ENCODE results near the gene ABCD3.

Gene ABCD3

DNA sequence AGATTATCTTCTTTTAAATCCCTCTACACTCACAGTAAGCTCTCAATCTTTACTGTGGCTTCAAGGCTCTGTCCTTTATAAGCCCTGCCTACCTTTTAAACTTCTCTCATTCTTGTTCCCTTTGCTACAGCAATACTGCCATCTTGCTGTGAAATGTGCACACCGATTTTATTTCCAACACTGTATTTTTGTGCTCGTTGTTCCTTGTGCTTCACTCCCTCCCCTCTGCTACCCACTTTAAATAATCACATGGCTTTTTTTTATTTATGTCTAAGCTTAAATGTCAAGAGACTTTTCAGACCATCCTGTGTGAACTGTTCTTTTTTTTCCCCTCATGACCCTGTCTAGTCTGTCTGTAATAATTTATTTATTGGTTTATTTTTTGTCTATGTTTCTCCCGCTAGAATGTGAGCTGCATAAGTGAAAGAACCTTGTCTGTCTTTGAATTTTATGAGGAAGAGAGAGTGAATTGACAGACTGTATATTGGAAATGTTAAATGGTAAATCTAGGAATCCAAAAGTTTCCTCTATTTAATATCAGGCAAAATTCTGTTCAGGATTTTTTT, 45.7 kb downstream of the ABCD3 start:
- peak; percentile 6 for DNase-seq

DNA sequence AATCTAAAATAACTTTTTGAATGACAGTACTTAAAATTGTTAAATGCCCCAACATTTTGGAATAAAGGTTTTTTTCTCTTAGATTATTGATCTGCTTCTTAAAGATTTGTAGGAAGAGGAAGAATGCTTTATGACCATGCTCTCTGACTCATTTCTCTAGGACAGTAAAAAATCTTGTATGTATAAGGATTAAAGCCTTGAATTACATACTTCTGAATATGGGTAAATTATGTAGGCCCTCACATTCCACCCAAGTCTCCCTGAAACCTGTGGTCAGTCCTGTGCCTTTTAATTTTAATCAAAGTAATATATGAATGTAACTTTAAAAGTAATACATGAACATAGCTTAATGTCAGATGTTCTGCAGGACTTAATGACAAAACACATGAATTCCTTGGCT, 50.5 kb downstream of the ABCD3 start:
- no peak for DNase-seq

DNA sequence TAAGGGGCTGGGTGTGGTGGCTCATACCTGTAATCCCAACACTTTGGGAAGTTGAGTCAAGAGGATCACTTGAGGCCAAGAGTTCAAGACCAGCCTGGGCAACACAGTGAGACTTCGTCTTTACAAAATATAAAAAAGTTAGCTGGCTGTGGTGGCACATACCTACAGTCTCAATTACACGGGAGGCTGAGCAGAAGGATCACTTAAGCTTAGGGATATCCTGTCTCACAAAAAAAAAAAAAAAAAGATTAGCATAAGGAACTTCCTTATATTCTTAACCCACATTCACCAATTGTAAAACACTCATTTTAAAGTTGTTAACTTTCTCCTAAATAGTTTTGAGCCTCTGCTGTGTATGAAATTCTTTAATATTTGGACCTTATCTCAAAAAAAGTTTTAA, 53.1 kb downstream of the ABCD3 start:
- no peak for DNase-seq

DNA sequence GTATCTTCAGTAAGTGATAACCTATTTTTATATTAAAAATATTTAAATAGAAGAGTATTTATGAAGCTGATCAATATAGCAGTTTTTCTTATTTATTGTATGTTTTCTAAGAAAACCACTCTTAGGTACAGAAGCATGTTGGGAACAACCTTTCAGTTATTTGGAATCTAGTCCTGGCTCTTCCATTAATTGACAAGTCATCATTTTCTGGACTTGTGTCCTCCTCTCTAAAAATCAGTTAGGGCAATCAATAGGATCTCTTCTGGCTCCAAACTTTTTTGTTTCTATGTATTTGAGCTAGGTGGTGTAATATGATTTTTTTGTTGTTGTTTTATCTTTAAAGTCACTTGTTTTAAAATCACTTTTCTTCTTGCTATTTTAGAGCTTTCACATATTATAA, 57.0 kb downstream of the ABCD3 start:
- DNase-seq: no peak

DNA sequence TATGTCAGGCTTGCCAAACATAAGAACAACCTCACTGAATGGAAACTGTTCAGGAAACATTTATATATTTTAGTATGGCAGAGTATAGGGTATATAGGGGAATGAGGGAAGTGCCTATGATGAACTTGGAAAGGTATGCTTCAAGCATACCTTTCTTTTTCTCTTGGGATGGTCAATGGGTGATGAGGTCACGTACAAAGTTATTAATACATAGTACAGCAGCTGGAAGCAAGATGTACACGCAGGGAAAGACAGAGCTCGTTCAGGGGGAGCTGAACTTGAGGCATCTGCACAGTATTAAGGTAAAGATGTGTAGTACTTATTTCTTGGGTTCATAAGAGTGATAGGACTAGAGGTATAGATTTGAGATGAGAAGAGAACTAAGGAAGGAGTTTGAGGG, 61.5 kb downstream of the ABCD3 start:
- no peak for DNase-seq

DNA sequence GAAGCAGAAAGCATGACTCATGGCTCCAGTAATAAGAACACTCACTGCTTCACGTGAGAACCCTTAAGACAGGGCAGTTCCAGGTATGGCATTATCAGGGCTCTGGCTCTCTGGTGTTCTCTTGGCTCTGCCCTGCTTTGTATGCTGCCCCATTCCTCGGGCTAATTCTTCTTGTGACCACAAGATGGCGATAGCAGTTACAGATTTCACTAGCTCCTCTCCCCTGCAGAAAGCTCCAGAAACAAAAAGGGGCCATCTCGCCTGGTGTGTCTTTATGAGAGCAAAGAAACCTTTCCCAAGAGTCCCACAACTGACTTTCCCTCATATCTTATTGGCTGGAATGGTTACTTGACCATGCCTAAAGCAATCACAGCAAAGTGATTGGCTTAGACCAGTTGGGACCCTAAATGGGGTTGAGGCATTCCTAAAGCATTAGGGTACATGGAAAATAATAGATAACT, 63.3 kb downstream of the ABCD3 start:
- no peak for DNase-seq

DNA sequence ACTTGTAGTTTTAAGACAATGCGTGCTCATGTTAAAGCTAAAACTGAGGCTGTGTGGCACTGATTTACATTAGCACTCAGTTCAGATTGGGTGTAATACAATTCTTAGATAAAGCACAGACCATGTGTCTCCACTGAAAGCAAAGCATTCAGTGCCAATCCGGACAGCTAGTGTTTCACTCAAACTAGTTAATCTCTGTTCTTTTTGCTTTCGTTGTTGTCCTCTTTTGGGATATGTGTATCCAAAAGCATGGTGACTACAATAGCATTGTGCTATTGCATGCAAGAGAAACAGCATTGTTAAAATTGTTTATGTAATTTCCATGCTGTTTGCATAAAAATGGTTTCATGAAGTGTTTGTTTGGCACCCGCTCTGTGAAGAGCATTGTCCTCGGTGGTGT, 68.8 kb downstream of the ABCD3 start:
- no peak for DNase-seq

DNA sequence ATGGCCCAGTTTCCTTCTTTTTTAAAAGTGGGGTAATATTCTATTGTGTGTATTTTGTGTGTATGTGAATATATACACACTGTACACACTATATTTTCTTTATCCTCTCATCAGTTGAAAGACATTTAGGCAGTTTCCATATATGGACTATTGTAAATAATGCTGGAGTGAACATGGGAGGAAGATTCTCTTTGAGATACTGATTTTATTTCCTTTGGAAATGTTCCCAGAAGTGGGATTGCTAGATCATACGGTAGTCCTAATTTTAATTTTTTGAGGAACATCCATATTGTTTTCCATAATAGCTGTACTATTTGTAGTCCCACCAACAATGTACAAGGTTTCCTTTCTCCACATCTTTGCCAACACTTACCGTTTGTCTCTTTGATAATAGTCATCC, 72.4 kb downstream of the ABCD3 start:
- no peak for DNase-seq

DNA sequence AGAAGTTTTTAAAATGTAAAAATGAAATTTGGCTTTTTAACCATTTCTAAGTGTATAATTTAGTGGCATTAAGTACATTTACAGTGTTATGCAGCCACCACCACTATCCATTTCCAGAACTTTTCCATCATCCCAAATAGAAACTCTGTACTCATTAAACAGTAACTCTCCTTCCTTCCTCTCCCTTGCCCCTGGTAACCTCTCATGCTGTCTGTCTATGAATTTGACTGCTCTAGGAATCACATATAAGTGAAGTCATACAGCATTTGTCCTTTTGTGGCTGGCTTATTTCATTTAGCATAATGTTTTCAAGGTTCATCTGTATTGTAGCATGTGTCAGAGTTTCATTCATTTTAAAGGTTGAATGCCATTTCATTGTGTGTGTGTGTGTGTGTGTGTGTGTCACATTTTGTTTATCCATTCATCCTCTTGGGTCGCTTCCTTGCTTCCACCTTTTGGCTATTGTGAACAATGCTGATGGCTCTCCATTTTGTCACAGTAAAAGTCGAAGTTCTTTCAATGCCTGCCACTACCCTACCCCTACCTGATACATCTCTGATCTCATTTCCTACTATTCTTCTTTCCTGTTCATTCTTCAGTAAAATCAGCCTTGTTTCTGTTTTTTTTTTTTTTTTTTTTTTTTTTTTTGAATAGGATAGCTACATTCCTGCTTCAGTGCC, 78.0 kb downstream of the ABCD3 start:
- DNase-seq: no peak

DNA sequence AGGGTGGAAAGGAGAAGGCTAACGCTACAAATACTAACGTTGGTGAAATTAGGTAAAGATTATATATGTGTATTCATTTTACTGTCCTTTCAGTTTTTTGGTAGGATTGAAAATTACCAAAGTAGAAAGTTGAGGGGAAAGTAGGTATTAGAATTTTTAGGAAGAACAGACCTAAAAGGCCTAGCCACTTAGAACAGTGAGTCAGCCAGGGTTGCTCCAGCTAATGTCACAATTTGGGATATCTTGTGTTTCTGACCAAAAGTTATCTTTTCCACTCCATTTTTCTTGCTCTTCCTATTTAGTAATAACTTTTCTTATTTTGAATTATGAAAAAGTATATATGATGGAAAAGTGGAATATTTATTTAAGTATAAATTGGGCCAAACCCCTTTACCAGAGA, 83.2 kb downstream of the ABCD3 start:
- DNase-seq: no peak

DNA sequence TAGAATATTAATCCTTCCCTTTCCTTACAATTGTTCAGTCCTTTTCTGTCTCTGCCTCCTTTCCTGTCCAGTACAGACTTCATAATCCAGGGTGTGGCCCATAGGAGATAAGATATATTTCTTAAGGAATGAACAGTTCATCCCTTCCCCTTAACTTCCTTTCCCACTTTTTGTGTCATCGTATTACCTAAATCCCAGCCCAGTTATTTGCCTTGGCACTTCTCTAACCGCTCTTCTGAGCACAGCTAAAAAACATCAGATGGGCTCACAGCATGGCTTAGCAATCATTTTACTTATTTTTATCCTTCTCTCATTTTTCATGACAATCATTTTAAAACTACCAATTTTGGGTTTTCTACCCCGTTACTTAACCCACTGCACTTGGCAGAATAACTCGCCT, 83.7 kb downstream of the ABCD3 start:
- DNase-seq: no peak

DNA sequence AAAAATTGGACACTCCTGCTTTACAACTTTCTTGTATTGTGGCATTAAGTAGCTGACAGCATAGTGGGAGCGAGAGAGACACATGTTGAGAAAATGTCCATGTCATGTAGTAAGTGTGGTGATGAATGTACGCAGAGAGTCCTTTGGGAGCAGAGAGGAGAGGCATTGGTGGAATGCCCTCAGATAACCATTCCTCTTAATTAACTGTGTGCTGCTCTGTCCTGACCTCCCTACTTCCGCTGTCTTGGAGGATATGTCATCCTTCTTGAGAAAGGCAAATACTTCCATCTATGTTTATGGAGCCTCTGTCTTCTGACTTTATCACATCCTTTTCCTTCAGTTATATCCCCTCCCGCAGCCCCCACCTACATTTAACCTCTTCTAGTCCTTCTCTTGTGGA, 85.0 kb downstream of the ABCD3 start:
- no peak for DNase-seq

DNA sequence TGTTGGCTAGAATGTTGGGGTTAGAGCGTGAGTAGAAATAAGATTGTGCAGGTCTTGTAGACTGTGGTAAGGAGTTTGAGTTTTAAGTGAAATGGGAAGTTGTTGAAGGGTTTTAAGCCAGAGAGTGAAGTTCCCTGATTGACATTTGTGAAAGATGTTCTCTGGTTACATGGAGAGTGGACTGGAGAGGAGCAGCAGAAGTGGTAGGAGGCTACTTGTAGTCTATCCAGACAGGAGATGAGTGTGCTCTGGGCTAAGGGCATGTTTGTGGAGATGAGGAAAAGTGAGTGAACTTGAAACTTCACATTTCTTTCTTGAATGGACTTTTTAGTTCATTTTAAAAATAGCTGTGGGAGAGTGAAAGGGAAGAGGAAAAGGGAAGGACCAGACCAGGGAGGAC, 86.4 kb downstream of the ABCD3 start:
- DNase-seq: no peak

DNA sequence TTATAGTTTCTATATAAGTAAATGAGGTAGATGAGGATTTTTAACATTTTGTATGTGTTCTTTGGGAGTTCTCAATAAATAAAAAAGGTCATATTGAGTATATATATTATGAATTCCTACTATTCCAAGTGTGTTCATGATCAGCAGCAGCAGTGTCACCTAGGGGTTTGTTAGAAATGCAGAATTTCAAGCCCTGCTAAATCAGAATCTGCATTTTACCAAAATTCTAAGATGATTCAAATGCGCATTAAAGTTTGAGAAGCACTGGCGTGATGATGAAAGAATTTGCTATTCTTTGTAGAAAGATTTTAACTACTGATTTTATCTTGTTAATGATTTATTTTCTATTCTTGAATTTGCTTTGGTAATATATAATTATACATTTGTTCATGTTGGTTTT, 94.6 kb downstream of the ABCD3 start:
- no peak for DNase-seq

DNA sequence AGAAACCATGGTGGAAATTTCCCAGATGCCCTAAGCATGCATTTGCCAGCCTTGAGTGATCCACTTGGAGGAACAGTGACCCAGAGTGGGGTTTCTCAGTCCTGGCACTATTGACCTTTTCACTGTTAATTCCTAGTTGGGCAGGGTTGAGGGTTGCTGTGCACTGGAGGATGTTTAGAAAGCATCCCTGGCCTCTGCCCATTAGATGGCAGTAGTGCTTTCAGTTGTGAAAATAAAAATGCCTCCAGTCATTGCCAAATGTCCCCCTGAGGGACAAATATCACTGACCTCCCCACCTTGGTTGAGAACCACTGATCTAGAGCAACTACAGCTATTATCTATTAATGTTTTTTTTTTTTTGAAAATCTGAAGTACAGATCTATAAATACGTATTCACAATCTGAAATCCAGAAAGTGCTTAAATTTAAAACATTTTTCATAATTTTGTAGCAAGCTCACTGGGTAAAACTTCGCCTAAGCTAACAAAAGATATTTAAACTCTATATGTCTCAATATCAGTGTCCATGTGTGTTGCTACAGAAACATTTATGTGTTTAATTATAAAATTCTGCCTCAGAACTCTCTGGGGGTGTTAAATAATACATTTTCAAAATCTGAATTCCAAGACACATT, 96.0 kb downstream of the ABCD3 start:
- DNase-seq: no peak

DNA sequence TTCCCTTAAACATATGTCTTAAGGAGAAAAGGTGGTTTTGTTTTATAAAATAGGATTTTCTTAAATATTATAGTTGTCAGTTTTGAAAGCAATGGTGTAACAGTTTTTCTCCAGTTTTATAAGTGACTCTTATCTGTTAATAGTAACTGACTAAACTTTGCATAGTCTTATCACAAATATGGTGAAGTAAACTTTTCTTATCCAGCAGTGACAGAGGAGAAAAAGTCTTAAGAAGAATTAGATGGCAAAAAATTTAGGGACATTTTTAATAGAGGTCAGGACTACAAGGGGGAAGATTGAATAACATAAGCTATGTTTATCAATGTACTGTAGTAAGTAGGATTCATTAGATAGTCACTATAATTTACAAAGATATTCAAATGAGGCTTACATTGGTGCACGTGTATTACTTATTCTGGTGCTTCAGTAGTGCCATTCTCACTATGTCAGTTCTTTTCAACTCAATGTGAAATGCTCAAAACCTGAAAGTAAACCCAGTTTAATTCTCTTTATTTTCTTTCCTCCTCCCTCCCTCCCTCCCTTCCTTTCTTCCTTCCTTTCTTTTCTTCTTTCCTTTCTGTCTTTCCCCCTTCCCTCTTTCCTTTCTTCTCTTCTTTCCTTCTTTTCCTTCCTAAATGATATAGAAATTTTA, 97.2 kb downstream of the ABCD3 start:
- no peak for DNase-seq

DNA sequence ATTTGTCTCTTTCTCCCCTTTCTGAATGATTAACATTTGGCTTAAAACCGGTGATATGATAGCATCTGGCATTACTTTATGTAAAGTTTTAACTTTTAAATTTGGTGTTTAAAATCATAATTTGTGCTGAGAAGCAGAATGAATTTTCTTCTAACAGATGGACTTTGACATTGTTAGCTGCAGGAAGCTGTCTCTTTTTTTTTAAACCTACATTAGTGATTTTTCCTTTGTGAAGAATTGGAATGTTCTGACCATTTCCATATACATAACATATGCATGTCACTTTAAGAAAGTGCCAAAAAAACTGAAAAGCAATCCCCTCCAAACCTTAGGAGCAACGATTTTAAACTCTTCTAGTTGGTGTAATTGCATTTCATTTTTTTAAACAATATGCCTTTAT, 101.2 kb downstream of the ABCD3 start:
- no peak for DNase-seq

DNA sequence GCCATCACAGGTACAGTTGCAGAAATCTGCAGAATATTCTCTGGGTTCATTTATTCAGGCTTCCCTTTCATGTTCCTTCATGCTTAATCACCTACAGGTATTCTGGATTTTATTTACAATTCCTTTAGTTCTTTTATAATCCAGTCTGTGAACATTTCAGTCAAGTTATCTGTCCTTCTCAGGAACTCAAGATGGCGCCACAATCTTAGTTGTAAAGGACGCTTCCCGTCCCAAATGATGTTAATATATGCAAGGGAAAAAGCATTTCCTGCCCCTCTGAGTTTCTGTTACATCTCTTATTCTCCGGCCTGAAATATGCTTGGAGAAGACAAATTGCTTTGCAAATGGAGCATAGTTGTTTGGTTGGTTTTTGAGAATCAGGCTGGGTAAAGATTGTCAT, 104.1 kb downstream of the ABCD3 start:
- no peak for DNase-seq

DNA sequence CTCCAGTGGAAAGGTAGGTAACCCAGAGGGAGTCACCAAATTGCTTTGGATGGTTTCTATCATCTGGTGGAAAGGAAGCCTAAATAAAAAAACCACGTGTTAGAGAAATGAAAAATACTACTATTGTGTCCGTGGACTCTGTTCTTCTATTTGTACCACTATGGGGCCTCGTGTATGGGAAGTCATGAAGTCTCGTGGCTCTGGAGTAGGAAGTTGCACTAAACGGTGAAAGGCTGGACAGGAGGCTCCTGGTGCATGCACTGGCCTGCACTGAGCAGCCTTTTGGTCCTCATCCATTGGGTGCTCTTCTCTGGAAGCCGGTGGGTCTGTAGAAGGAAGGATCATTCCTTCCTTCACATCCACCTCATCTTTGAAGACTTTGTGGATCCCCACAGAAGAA, 106.3 kb downstream of the ABCD3 start:
- no peak for DNase-seq

DNA sequence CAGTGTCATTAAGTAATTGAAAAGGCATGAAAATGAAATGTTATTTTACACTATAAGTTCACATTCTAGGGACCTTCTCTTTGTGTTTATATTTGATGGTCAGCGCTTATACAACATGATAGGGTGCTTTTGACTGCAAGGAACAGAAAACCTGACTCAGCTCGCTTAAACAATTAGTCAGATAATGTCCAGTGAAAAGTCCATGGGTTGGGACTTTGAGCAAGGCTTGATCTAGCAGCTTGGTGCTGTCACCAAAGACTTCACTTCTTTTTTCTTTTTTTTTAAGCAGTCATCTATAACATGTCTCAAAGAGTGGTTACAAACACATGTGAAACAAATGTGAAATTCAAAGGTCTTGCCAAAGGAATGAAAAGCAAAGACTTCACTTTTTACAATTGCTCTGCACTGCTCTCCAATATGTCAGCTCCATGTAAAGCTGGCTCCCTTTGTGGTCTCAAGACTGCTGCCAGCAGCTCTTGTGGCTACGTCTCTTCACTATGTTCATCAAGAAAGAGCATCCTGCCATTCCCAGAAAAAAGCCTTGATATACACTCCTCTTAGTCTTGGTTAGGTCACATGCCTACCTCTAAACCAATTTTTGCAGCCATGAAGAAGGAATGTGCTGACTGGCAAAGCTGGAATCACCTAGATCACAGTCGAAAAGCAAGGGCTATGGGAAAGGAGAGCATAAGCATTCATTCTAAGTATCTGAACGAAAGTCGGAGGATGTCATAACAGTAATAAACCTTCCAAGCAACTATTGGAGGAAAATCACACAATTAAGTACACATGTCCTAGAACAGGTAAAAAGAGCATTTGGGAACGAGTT, 108.2 kb downstream of the ABCD3 start:
- no peak for DNase-seq

DNA sequence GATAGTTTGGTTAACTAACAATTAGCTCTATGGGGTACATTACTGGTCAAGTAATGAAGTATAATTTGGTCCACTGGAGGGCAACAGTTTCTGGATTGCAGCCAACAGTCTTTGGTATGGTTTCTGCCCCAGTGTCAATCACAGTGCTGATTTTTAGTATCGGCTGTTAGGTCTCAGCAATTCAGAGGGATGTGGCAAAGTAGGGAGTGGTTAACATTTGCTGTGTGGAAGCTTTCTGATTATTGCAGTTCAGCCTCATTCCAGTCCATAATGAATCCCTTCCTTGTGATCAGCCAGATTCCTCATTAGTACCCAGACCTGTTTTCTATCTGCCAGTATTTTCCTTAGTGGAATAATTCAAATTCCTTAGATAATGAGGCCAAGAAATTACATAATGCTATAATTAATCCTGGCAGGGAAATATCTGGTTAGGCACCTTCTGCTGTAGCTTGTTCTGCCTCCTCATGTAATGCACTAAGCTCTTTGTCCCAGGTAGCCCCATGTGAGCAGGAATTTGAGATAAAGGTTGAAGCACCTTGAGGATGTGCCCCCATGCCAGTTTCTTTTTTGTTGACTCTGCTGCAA, 109.3 kb downstream of the ABCD3 start:
- no peak for DNase-seq

DNA sequence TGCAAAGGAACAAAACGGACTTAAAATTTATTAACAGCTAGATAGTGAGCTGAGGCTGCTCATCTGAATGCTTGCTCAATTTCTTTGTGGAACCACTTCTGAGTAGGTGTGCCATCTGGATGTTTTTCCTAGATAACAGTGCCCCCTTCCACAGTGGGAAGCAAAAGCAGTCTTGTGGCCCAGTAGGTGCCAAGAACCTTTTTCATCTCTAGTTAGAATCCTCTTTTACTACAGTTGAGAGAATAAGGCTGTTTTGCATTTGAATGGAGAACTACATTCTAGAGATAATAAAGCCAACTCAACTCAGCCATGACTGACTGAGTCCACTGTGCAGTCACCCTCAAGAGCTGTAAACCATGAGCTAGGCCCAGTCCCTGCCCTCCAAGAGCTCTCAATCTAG, 110.1 kb downstream of the ABCD3 start:
- DNase-seq: no peak

DNA sequence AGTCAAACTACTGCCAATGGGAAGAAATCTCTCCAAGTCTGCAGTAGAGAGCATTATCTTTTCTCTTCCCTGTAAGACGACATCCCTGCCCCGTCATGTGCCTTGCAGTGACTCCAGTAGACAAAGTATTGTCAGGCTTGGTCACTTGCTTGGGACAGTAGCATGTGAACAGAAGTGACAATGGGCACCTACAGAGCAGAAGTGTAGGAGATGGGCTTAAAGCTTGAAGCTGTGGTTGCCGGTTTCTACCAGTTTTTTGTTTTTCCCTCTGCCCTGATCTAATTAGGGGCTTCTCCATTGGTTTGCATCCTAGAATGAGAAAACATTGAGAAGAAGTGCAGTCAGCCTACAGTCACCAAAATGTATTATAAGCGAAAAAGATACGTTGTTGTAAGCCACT, 110.6 kb downstream of the ABCD3 start:
- DNase-seq: no peak
